HuH-7.5 (cell line): ENCODE data around the gene MAD1L1.
"Not testable (repeated sequence)": the region's sequence is repeated elsewhere in the genome, so short reads cannot be mapped to it uniquely, and the experiment has no call there.

Experiments
- DNase-seq: peaks from one replicate; pipeline ENCODE4 v3.0.0; 2011; ENCODE audit warnings: low spot score

MAD1L1 gene

DNA sequence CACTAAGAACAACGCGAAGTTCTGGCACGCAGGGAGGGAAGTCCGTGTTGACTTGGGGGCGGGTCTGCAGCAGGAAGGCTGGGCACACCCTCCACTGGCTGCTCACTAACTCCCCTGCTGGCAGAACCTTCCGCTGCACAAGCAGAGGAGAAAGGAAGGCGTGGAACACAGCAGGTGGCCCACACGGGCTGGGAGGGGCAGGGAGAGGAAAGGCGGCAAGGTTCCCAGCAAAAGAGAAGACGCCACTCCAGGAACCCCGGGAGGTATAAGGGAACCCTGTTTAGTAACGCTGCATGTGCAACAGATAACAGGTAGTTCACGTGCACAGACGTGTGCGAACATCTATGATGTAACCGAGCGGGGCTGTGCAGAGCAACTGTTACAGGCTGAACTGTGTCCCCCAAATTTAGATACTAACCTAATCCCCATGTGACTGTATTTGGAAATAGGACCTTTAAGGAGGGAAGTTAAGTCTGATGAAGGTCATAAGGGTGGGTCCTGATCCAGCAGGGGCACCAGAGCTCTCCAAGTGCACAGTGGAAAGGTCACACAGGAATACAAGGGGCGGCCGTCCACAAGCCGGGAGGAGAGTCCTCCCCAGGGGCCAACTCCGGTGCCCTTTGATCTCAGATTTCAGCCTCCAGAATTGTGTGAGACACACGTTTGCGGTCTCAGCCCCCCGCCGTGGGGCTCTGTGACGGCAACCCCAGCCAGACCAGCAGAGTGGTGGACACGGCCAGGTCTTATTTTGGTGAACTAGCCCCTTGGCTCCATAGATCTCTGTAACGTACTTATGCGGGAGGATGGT is 357.1 kb downstream of the MAD1L1 start:
- DNase-seq: not testable (repeated sequence)

DNA sequence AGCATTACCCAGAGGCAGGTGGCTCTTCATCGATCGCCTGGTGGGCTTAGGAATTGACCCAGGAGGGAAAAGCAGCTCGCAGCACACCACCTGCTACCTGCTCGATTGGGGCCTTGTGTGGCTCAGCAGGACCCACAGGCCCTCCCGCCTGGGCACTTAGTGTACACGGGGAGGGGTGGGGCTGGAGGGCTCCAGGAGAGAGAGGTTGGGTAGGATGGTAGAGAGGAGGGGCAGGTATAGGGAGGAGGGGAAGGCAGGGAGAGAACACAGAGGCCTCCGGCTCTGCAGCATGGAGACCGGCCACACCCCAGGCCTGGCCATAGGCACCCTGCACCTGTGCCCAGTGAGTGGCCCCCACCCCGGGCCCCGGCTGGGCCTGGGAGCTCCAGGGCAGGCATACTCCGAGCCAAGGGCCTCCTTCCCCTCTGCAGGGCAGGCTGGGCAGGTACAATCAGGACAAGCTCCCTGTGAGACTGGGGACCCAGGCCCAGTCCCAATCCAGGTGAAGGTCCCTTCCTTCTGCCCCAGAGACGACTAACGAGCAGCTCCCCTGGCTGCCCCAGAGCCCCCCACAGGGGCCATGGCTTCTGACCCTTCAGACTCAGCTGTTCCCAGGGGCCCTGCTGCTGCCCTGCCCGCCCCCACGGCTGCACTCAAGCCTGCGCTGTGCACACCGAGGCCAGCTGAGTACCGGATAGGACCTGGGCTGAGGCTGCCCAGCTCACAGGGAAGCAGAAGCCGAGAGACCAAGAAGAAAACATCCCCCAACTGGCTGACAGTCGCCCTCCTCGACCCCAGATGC is 358.0 kb downstream of the MAD1L1 start:
- DNase-seq: not testable (repeated sequence)

DNA sequence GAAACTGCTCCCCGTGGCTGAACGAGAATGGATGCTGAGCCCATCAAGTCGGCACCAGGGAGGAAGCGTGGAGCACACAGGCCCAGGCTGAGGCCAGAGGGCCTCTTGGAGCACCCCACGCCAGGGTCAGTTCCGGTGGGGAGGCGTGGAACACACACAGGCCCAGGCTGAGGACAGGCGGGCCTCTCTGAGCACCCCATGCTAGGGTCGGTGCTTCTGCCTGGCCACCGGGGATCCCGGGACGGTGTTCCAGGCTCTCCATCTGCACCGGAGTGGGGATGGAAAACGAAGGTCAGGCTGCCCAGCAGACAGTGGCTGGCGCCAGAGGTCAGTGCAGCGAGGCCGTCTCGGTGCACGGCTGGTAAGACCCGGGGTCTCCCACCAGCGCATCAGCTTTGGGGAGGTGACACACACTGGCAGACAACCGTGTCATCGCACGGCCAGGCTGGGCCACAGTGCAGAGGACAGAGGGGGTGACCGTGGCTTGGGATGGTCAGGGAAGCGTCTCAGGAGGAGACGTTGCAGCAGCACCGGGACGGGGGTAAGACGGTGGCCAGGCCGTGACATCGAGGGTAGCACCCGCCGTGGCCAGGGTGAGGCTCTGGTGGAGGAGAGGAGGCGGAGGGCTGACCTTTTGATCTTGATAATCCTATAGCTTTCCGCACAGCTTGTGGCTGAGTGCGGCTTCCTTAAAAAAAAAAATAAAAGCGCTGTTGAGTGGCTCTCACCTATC is 358.7 kb downstream of the MAD1L1 start:
- no peak for DNase-seq

DNA sequence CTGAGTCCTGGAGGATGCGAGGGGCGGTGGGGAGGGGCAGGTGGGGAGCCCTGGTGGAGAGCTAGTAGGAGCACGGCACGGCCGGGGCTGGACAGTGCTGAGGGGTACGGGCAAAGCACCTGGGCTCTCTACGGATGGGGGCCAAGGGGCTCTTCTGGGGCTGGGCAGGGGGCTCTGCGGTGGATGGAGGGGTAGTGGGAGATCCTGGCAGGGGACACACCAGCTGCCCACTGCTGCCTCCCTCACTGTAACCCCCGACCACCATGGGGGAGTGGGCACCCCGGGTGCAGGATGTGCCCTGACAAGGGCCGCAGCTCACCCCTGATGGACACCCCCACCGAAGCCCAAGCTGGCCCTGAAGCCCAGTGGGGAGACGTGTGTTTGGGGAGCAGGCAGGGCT is 359.3 kb downstream of the MAD1L1 start:
- DNase-seq: no peak

DNA sequence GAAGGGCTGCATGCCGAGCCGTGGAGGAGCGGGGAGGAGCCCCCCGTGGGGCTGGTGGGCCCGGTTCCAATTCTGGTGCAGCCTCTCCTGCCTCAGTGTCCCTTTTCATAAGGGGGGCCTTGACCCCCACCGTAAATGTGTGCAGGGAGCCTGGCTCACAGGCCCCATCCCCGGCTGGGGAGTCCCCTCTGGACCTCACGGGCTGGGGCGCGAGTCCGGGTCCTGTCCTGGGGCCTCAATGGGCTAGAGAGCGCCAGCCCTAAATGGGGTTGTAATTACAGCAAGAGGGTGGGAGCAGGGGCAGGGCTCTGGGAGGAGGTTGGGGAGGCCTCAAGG is 359.7 kb downstream of the MAD1L1 start:
- no peak for DNase-seq

DNA sequence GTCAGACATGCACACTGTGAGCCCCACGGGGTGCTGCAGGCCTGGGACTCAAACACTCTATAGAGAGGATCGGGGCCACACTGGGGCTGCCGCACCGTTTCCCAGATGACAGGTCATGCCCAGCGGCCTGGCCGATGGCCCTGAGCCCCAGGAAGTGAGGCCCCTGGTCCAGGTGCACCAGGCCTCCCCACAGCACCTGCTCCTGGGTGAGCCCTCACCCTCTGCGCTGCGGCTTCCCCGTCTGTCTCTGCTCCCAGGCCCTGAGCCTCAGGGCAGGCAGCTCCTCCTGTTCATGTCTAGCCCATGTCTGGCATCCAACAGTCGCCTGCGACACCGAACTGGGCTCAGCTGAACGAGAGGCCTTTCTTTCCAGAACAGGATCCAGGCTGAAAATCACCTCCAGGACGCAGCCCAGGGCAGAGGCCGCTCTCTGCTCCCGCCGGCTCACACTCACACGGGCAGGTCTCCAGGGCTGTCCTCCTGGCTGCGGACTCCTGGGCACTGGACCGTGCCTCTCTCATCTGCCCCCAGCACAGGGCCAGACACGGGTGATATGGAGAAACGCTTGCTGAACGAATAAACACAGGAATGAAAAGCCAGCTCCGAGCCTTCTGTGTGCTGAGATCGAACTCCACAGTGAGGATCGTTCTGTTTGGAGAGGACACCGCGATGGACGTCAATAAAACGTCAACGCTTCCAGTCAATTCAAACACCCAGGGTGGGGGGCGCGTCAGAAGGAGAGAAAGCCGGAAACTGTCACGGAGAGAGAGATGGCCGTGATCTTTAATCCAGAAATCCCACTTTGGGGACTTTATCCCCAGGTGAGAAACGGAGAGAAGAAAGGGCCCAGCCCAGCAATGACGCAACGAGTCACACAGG is 360.3 kb downstream of the MAD1L1 start:
- no peak for DNase-seq

DNA sequence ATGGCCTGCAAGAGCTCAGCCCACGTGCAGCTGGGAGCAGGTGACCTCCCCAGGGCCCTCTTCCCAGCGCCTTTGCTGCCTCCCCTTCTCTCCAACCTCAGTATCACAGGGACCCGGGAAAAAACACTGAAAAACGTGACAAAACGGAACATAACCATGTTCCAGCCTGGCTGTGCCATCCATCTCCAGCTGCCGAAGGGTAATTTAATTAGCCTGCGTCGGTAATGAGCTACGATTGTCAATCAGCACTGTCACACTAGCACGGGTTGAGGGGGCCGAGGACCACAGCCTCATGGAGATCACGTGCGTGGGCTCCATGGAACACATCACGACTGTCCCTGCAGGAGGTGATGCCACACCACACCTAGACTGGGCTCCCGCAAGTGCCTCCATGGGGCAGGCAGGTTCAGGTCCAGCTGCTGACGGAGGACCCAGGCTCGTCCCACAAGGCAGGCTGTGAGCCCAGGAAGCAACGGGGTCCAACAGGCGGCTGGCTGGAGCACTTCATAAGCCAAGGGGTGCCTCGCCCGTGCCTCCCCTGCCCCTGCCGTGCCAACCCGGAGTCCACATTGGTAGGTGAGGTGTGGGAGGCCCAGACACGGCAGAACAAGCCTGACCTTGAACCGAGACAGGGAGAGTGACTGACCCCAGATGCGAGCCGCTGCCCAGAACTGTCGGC is 363.2 kb downstream of the MAD1L1 start:
- no peak for DNase-seq

DNA sequence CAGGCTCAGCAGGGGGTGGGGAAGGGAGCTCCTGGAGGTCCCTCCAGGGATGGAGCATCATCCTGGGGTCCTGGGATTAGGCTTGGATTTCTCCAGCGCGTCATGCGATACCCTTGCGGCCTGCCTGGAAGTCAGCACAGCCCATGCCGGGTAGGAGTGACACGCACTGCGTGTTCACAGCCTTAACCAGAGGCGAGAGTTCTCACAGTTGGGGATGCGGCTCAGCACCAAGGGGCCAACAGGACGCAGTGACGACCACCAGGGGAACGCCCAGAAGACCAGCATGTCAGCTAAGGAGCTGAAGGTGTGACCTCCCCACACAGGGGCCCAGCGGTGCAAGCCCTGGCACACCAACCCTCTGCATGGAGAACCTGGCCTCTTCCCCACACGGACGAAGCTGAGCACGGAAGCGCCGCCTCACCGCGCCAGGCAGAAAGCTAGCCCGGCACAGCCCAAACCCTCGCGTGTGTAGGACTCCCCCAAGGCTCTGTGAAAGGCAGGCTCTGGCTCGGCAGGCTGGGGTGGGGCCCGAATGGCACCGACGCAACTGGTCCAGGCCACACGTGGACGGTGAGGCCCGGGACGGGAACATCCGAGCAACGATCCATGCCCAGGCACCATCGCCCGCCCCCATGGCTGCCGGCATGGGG is 364.1 kb downstream of the MAD1L1 start:
- DNase-seq: no peak

DNA sequence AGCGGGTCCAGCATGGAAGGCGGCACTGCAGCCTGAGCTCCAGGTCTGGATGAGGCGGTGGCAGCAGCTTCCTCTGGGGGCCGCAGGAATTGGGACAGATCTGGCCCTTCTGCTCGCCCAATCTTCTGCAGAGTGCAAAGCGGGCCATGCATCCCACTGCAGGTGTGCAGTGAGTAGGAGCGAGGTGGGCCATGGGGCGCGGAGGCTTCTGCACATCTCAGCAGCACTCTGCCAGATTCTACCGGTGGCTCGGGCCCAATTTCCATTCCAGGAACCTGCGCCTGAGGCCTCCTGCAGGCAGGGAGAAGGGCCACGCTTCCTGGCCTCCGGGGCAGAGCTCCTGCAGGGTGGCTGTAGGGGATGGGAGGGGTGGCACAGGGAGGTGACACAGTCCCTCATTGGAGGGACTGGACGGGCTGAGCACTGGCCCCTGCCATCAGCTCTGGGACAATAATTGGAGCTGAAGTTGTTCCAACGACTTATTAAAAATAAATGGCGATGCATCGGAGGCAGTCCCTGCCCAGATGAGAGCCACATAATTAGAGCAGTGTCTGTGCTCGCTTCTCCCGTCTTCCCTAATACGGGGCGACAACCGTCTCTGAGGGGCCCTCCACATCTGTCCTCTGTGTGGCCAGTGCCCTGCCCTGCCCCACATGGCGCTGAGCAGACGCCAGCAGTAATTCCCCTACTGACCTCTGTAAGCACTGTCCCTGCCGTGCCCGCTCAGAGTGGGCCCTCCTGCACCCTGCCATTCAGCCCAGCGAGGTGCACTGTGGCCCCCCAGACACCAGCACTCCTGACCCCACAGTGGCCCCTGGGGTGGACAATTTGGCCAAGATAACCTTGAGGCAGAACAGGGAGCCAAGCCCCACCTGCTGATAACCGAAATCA is 365.1 kb downstream of the MAD1L1 start:
- no peak for DNase-seq

DNA sequence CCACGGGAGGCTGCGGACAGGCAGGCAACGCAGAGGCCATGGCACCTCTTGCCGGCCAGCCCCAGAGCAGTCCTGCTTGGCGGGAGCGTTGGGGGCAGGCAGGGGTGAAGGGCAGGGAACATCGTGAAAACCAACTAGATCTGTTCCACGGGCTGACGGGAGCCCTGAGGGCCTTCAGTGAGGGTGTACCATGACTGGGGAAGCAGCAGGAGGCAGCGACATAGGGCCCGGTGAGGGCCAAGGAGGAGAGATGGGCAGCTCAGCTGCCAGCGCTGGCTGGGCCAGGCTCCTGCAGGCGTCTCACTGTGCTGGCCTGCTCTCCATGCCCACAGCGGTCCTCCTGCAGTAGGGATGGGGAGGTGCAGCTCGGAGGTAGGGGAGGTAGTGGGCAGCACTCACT is 366.1 kb downstream of the MAD1L1 start:
- no peak for DNase-seq

DNA sequence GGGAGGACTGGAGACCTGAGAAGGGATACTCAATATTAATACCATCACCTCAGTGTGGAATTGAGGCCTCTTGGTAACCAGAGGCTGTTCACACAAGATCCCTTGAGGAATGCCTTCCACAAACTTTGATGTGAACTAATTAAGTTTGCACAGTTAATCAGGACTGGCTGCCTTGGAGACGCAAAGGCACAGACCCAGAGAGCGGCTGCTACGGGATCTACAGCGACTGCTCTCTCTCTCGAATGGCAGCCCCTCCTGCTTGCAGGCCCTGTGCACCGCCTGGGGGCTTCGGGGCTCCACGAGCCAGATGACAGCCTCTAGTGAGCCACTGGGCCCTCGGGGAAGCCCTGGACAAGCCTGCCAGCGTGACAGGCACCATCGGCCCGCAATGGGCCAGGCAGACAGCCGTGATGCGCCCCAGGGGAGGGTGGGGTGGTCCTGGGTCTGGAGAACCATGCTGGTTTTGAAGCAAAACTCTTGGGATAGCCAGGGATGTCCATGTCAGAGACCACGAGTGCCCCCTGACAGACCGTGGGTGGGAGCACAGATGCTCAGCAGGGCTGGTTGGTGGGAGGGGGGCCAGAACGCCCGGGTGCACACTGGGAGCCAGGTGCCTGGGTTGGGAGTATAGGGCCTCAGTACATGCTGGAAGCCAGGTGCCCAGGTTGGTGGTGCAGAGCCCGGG is 367.0 kb downstream of the MAD1L1 start:
- DNase-seq: no peak

DNA sequence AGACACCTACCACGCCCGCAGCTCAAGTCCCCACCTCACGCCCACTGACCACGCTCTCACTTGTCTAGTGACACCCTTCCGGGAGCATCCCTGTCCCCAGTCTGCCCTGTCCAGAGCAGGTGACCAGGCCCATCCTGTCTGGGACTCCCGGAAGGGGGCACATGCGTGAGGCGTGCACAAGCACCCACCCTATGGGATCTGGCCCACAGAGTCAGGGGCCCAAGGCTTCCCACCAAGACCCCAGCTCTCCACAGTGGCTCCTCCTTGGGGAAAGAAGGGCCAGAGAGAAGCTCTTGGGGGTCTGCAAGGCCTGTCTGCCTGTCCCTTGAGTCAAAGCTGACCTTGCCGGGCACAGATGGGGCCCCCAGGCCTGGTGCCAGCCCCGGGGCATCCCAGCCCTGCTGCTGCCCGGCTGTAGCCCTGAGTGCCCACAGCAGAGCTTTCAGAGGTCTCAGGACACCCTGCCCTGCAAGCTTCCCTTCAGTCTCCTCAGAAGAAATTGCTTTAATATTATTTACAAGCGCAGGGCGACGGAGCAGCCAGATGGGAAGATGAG is 367.7 kb downstream of the MAD1L1 start:
- DNase-seq: no peak

DNA sequence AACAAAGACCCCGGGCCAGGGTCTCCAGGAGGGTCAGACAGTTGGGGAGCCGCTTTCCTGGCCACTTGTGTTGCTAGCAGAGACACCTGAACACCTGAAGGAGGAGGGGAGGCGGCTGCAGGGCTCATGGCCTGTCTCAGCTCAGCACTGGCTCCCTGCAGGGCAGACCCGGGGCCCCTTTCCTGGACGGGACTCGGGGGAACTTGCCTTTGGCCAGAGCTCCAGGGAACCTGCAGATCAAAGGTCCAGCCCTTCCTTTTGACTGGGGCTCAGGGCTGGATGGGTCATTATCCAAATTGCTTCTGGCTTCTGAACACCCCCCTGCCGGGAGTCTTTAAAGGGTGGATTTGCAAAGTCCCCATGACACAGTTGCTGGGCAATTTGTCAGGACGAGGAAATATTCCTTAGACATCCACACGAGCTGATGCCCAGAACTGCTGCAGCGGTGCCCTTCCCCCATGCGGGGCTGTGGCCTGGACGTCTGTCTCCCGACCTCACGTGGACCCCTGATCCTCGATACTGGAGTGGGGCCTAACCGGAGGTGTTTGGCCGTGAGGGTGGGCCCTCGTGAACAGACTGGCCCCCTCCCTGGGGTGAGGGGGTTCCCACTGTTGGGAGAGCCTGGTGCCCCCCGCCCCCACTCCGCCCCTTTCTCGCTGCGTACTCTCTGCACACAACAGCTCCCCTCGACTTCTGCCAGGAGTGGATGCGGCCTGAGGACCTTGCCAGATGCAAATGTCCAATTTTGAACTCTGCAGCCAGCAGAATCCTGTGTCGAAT is 368.4 kb downstream of the MAD1L1 start:
- DNase-seq: no peak

DNA sequence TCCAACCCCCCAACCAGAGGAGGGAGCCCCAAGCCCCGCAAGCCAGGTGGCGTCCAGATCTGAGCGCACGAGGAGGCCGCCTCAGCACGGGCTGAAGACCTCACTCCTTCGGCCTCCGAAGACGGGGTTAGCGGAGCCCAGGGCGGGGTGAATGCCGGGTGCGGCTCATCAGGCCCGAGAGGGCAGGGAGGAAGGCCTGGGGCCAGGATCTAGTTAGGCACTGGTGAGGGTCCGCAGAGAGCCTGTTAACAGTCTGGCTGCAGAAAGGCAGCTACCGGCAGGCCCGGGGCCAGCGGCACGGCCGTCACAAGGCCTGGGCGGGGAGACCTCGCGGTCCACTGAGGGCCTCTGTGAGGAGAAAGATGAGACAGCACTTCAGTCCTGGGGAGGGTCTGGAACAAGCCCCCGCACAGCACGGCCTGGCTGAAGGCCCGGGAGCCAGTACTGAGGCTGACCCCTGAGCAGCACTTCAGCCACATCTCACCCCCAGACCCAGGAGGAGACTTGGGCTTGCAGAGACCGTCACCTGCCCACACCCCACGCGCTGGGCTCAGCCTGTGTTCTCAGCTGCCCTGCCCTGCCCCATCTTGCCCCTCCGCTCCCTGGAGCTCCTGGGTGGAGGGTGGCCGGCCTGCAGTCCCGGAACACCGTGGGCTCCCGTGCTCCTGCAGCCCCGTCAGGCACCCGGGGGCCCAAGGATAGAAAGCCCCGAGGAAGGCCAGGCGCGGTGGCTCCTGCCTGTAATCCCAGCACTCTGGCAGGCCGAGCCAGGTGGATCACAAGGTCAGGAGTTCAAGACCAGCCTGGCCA is 369.4 kb downstream of the MAD1L1 start:
- no peak for DNase-seq

DNA sequence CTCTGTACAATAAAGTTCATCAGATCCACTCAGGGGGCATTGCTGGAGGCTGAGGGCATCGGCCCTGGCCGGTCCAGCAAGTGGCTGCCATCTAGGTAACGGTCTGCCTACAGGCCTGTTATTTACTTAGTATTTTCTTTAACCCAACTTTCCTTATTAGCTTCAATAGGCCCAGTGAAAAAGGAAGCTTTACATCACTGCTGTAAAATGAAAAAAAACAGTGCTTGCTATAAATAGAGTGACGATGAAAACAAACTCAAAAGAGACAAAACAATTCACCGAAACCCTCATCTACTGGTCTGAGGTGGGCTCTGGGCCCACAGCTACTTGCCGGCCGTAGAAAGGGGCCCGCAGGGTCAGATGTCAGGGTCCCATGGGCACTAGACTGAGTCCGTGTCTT is 370.2 kb downstream of the MAD1L1 start:
- no peak for DNase-seq

DNA sequence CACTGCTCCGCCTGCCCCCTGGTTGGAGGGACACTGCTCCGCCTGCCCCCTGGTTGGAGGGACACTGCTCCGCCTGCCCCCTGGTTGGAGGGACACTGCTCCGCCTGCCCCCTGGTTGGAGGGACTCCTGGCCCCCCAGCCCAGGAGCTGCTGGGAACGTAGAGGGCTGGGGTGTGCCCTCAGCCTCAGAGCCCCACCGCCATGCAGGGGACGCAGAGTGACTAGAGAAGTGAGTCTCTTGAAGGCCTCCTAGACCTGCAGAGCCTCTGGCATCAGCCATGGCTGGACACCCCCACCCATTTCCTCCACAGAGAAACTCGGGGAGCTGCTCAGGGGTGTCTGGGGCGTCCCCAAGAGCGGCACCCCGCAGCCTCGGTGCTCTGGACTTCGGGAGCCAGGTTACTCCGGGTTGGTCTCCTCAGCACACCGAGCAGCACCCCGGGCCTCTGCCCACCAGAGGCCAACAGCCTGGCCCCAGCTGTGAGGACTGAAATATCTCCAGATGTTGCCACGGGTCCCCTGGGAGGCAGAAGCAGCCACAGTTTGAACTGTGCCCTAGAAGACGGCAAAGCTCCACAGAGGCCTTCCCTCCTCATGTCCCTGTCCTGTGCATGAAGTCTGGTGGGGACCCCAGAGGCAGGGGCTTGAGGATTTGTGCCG is 370.8 kb downstream of the MAD1L1 start:
- no peak for DNase-seq
